ENCODE results near the gene ADAMTS3.

DNA sequence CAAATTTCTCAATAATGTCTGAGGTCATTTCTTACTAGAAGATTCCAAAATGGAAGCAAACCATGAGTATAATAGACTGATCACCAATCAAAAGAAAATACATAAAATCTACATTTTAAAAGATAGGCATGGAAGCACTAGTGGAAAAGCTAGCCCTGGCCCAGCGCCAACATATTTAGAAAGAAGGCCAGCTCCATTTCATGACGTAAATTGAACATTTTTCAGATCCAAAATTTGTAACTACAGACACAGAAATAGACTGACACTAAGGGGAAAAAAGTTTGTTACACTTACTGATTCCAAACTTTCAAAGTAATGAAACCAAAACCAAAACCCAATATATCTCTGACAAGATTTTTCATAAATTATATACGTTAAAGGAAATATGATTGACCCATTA lies 117.7 kb downstream of the ADAMTS3 start:
- TF ChIP-seq, protein P1, sequence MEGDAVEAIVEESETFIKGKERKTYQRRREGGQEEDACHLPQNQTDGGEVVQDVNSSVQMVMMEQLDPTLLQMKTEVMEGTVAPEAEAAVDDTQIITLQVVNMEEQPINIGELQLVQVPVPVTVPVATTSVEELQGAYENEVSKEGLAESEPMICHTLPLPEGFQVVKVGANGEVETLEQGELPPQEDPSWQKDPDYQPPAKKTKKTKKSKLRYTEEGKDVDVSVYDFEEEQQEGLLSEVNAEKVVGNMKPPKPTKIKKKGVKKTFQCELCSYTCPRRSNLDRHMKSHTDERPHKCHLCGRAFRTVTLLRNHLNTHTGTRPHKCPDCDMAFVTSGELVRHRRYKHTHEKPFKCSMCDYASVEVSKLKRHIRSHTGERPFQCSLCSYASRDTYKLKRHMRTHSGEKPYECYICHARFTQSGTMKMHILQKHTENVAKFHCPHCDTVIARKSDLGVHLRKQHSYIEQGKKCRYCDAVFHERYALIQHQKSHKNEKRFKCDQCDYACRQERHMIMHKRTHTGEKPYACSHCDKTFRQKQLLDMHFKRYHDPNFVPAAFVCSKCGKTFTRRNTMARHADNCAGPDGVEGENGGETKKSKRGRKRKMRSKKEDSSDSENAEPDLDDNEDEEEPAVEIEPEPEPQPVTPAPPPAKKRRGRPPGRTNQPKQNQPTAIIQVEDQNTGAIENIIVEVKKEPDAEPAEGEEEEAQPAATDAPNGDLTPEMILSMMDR (IDR thresholded peaks at IDR 0.05): no peak
- no peak for TF ChIP-seq POLR2A (IDR thresholded peaks at IDR 0.05)

All from stomach (tissue), 4 donors.